Effector CD8-positive, alpha-beta T cell (primary cell): ENCODE measurements around the gene TNFSF12.

ENCODE experiments used
- DNase-seq: peaks from one replicate; lab custom pipeline; 2025; lab: John Stamatoyannopoulos, UW
- total RNA-seq, 4 experiments: gene quantifications; one replicate each; lab custom pipeline; 2026; lab: John Stamatoyannopoulos, UW

Gene TNFSF12
- 5.9 to 13.6 (median 10.7) reads per million in 4 experiments for total RNA-seq

GRCh38 chr17:7548585-7549400 is at the start of gene TNFSF12:
TSS of gene TNFSF12 (plus strand) at chr17:7549058. CDS start at chr17:7549154, 96 bp downstream.
- DNase-seq = peak; percentile 28

- no peak for DNase-seq
These were observed 49.7 kb upstream of the TNFSF12 start for GRCh38 chr17:7499161-7499560.

- no peak for DNase-seq
These were observed 47.1 kb upstream of the TNFSF12 start for GRCh38 chr17:7501729-7502128.

GRCh38 chr17:7502171-7502847 is 46.5 kb upstream of the TNFSF12 start:
- no peak for DNase-seq

- DNase-seq = no peak
These were observed 45.9 kb upstream of the TNFSF12 start for GRCh38 chr17:7502987-7503386.

- DNase-seq = no peak
These were observed 45.3 kb upstream of the TNFSF12 start for GRCh38 chr17:7503521-7503920.

GRCh38 chr17:7508145-7508544 is 40.7 kb upstream of the TNFSF12 start:
- DNase-seq = no peak

GRCh38 chr17:7508846-7509245 is 40.0 kb upstream of the TNFSF12 start:
- DNase-seq = no peak

- DNase-seq = no peak
These were observed 38.9 kb upstream of the TNFSF12 start for GRCh38 chr17:7509937-7510336.

GRCh38 chr17:7511108-7511507 is 37.8 kb upstream of the TNFSF12 start:
- DNase-seq = no peak

GRCh38 chr17:7512105-7512504 is 36.8 kb upstream of the TNFSF12 start:
- no peak for DNase-seq

- no peak for DNase-seq
These were observed 35.9 kb upstream of the TNFSF12 start for GRCh38 chr17:7512824-7513540.

GRCh38 chr17:7513850-7514419 is 34.9 kb upstream of the TNFSF12 start:
- no peak for DNase-seq

- DNase-seq = no peak
These were observed 32.8 kb upstream of the TNFSF12 start for GRCh38 chr17:7515911-7516610.

- peak; percentile 33 for DNase-seq
These were observed 25.8 kb upstream of the TNFSF12 start for GRCh38 chr17:7523033-7523432.

- DNase-seq = no peak
These were observed 20.0 kb upstream of the TNFSF12 start for GRCh38 chr17:7528842-7529241.

GRCh38 chr17:7530023-7530900 is 18.6 kb upstream of the TNFSF12 start:
- DNase-seq = no peak

GRCh38 chr17:7538050-7538449 is 10.8 kb upstream of the TNFSF12 start:
- DNase-seq = no peak

GRCh38 chr17:7538891-7539545 is 9.8 kb upstream of the TNFSF12 start:
- DNase-seq = no peak

GRCh38 chr17:7541074-7541621 is 7.7 kb upstream of the TNFSF12 start:
- no peak for DNase-seq
